ENCODE results near the gene SH3BP2.
"Not testable (repeated sequence)": the region's sequence is repeated elsewhere in the genome, so short reads cannot be mapped to it uniquely, and the experiment has no call there.

The SH3BP2 gene

DNA sequence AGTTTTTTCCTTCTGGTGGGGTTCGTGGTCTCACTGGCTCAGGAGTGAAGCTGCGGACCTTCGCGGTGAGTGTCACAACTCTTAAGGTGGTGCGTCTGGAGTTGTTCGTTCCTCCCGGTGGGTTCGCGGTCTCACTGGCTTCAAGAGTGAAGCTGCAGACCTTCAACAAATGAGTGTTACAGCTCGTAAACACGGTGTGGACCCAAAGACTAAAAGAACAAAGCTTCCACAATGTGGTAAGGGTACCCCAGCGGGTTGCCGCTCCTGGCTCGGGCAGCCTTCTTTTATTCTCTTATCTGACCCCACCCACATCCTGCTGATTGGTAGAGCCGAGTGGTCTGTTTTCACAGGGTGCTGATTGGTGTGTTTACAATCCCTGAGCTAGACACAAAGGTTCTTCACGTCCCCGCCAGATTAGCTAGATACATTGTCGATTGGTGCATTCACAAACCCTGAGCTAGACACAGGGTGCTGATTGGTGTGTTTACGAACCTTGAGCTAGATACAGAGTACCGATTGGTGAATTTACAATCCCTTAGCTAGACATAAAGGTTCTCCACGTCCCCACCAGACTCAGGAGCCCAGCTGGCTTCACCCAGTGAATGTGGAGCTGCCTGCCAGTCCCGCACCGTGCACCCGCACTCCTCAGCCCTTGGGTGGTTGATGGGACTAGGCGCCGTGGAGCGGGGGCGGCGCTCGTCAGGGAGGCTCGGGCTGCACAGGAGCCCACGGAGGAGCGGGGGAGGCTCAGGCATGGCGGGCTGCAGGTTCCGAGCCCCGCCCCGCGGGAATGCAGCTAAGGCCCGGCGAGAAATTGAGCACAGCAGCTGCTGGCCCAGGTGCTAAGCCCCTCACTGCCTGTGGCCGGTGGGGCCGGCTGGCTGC, 30.2 kb upstream of the SH3BP2 start:
- DNase-seq, result not testable (repeated sequence)

DNA sequence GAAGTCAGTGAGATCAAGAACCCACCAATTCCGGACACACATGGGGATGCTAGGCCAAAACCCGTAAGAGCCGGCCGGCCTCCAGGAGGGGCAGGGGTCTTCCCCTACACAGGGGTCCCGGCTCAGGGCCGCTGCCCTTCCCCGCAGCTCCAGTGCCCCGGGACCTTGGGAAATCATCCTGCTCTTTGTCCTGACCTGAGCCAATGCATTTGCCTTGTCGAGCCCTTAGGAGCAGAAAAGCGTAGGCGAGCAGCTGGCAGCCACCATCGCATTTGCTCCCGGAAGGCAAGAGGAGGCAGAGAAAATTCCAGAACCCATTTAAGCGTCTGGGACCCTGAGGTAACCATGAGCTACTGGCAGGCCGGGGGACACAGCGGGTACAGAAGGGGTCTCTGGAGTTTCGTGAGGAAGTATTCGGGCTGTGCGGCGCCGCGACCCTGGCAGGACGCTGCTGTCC, 29.3 kb upstream of the SH3BP2 start:
- DNase-seq, result no peak

GRCh38 chr4:2765832-2766526, 26.9 kb upstream of the SH3BP2 start:
- no peak for DNase-seq

DNA sequence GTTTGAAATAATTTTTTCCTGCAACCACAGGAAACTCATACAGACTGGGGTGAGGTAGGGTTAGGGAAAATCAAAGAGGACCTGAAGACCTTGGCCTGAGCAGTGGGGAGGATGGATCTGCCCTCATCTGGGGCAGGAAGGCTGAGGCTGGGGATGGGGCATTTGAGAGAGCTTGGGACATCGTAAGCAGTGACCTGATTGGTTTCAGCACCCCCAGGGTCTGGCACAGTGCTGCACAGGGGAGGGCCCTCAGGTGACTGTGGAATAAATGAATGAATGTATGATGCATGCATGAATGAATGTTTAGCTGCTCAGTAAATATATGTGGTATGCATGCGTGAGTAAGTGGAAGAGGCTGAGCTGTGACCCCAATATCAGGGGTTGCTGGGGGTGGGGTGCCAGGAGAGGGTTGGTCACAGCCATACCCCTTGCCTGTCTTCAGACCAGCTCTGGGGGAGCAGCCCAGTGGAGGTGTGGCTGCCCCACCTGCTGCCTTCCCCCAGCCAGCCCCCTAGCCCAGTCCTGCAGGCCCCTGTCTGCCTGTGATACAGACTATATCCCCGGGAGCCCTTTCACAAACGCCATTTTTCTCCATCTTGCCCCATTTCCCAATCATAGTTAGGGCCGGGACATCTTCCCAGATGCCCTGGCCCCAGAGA, 25.7 kb upstream of the SH3BP2 start:
- no peak for DNase-seq

DNA sequence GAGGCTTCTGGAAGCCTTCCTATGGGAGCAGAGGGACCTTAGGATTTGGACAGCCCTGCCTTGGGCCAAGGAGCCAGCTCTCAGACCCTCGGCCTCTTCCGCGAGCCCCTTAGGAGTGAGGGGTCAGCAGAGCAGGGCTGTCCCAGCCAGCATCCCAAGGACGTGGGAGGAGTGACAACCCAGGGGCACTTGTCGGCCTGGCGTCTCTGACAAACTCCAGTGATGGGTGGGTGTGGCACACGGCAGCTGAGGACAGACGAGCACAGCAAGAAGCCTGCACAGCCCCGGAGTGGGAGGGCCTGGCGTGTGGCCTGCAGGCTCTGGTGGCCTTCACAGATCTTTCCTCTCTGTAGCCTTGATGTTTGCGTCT, 25.2 kb upstream of the SH3BP2 start:
- no peak for DNase-seq

- DNase-seq, result no peak
Measured at GRCh38 chr4:2768124-2768523, 24.8 kb upstream of the SH3BP2 start.

- DNase-seq, result no peak
Measured at GRCh38 chr4:2768921-2769336, 24.0 kb upstream of the SH3BP2 start.

GRCh38 chr4:2771264-2771663, 21.6 kb upstream of the SH3BP2 start:
- DNase-seq, result no peak

- not testable (repeated sequence) for DNase-seq
Measured at GRCh38 chr4:2780643-2781042, 12.2 kb upstream of the SH3BP2 start.

- DNase-seq, result no peak
Measured at GRCh38 chr4:2781911-2782310, 11.0 kb upstream of the SH3BP2 start.

DNA sequence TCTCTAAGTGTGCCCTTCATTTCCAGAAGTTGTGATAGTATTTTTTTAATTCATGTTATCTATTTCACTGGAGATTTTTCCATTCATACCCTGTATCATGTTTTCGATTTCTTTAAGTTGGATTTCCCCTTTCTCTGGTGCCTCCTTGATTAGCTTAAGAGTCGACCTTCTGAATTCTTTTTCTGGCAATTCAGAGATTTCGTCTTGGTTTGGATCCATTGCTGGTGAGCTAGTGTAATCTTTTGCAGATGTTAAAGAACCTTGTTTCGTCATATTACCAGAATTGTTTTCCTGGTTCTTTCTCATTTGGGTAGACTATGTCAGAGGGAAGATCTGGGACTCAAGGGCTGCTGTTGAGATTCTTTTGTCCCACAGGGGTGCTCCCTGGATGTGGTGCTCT, 9.1 kb upstream of the SH3BP2 start:
- DNase-seq, result no peak

- peak; percentile 81 to 84 for DNase-seq
Measured at GRCh38 chr4:2785613-2786012, 7.3 kb upstream of the SH3BP2 start.

DNA sequence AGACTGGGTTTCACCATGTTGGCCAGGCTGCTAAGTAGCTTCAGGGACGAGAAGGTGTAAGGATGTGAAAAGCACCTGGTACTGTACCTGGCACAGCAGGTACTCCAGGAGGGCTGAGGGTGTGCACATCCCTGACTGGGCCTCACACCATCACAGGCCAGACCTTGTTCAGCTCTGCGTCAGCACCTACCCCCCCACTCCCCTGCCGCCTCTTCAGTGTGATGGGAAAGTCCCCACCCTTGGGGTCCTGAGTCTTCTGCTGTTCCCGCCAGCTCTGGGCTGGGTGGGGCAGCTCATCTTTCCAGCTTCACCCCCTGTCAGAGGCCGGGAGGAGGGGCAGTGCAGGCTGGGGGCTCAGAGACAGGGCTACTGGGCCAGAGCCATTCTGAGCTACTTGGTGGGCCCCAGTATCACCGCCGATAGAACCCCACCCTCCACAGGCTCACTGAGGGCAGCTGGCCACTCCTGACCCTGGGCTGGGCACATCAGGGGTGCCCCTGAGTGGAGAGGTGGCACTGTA, 6.7 kb upstream of the SH3BP2 start:
- DNase-seq, result no peak

DNA sequence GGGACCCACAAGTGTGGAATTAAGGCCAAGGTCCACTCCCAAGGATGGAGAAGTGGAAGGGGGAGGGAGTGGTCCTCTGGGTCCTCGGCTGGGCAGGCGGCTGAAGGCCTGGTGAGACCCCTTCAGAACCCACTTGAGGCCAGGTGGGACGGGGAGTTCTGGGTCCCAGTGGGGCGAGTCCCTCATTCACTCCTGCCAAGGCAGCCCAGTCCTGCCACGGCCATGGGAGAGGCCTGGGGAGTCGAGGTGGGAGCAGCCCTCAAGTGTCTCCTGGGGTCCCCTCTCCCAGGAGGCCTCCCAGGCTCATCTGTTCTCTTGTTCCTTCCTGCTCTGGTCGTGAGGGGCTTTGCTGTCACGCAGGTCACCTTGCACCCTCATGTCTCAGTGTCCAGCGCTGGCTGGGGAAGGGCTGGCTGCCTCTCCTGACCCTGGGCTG, 6.1 kb upstream of the SH3BP2 start:
- no peak for DNase-seq

DNA sequence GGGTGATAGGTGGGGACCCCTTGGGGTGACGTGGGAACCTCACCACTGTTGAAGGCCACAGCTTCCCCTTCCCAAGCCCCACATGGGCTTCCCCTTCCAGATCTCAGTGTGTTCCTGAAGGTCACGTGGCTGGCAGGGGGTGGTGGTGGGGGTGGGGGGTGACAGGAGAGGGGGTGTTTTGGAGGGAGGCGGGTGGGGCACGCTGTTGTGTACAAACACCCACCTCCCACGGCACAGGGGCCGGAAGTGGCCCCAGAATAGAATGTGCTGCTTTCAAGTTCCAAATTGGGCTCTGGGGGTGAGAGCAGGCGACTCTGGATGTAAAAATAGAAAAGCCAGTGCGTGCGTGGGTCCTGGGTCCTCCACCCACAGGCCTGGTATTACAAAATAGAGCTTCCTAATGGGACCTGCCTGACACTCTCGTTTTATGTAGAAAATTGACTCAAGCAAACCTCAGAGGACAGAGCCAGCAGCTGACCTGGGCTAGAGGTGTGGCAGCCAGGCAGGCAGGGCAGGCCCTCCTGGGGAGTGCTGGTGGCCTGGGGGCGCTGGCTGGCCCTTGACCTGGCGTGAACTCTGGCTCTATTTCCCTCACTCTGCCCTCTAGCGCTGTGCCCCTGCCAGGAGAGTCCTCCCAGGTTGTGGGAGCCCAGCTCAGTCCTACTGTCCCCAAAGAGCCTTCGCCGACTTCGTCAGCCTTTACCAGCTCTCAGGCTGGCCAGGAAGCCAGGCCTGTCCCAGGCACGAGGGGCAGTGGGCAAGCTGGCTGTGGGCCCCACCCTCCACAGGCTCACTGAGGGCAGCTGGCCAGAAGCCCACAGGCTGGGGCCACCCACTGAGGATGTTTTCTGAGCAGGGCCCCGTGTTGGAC, 5.4 kb upstream of the SH3BP2 start:
- DNase-seq, result peak; percentile 89 to 93

DNA sequence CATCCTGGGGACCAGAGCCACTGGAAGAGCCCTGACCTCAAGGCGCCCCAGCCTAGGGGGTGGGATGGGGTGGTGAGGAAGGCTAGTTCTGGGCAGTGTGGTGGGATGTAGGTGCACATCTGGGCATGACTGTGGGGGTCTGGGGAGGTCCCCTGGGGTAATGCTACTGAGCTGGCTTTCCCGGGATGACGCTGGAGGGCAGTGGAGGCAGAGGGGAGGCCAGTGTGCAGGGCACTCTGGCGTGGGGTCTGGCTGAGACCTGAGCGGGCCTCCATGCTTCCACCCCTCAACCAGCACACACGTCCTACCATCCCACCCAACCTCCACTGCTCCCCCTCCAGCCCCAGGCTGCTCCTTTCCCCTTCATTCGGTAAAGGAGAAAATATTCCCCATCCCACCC, 4.8 kb upstream of the SH3BP2 start:
- DNase-seq, result no peak

GRCh38 chr4:2788532-2789103, 4.3 kb upstream of the SH3BP2 start:
- DNase-seq, result no peak

DNA sequence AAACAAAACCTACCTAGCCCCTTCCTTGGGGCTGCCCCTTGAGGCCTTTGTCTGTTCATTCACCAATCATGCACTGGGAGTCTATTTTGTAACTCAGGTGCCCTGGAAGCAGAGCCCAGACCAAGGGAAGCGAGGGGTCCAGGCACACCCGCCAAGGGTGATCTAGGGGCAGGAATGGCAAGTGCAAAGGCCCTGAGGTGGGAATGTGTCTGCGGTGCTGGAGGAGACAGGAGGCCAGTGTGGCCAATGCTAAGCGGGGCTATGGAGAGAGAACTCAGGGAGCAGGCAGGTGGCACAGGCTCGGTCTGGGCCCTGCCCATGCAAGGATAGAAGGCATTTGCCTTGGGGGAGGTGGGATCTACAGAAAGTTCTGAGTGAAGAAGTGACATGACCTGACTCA, 3.5 kb upstream of the SH3BP2 start:
- no peak for DNase-seq

DNA sequence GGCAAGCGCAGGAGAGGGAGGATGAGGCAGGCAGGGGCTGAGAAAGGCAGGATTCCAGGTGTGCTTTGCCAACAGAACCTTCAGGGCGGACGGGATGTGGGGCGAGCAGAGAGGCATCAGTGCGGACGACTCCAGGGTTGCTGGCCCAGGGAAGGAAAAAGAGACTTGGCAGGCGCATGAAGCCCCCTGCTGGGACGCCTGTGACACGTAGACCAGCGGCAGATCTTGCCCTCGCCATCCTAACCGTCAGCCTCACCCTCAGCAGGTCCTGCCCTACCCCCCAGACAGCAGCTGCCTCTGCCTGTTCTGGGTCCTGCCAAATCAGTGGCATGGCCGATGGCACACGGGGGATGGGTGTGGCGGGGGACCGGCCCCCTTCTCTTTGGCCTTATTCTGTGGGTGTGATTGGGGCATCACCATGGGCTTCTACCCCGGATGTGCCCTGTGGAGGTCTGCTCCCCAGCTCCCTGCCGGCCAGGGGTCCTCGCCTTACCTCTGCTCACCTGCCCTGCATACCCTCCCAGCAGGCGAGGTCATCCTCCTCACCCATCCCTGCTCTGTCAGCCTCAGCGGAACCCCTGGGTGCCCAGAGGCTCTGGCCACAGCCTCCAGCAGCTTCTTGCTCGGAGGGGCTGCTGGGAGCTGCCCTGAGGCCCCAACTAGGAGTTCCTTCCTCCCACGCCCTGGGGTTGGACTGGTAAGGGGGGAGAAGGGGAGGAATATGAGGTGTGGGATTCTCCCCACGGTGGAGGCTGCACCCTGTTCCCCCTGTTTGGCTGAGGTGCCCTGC, 2.9 kb upstream of the SH3BP2 start:
- no peak for DNase-seq

DNA sequence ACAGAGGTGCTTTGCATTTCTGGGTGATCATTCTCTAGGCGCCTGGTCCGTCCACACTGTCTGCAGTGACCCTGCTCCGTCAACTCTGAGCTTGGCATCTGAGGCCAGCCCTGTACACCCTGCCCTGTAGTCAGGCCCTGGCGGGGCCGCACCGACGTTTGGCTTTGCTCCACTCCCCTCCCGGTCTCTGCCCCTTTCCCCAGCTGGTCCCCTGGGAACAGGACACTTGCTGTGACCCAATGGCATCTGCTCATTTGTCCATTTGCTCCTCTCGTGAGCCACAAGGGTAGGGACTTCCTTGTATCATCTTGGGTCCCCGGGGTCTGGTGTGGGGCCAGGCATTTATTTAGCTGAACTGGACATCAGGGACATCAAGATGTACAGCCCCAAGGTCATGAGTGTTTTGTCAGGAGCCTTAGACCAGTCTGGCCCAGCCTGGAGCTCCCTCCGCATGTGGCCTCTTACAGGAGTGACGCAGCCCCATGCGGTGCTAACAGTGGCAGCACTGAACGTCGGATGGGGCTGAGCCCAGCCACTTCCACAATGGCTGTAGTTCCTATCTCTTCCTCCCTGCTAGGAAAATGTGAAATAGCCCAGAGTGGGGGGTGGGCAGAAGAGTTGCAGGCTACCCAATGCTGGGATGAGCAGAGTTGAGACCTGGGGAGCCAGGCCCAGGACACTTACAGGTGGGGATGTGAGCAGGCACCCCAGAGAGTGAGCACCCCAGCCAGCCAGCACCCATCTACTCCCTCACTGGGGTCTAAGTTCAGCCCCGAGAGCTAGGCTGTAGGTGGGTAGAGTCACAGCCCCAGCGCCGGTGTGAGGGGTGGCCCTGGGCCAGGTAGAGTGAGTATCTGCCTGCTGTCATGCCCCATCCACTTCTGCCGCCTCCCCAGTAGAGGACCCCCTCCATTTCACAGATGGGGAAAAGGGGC, 2.0 kb upstream of the SH3BP2 start:
- DNase-seq, result no peak

Measured in Kasumi-1 (cell line).